Measurements from ENCODE around the gene MATR3.
A peak's percentile ranks its signal among the peaks of the same experiment; 100 is the strongest.
"Not testable (repeated sequence)": the region's sequence is repeated elsewhere in the genome, so short reads cannot be mapped to it uniquely, and the experiment has no call there.

Gene MATR3, protein sequence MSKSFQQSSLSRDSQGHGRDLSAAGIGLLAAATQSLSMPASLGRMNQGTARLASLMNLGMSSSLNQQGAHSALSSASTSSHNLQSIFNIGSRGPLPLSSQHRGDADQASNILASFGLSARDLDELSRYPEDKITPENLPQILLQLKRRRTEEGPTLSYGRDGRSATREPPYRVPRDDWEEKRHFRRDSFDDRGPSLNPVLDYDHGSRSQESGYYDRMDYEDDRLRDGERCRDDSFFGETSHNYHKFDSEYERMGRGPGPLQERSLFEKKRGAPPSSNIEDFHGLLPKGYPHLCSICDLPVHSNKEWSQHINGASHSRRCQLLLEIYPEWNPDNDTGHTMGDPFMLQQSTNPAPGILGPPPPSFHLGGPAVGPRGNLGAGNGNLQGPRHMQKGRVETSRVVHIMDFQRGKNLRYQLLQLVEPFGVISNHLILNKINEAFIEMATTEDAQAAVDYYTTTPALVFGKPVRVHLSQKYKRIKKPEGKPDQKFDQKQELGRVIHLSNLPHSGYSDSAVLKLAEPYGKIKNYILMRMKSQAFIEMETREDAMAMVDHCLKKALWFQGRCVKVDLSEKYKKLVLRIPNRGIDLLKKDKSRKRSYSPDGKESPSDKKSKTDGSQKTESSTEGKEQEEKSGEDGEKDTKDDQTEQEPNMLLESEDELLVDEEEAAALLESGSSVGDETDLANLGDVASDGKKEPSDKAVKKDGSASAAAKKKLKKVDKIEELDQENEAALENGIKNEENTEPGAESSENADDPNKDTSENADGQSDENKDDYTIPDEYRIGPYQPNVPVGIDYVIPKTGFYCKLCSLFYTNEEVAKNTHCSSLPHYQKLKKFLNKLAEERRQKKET

DNA sequence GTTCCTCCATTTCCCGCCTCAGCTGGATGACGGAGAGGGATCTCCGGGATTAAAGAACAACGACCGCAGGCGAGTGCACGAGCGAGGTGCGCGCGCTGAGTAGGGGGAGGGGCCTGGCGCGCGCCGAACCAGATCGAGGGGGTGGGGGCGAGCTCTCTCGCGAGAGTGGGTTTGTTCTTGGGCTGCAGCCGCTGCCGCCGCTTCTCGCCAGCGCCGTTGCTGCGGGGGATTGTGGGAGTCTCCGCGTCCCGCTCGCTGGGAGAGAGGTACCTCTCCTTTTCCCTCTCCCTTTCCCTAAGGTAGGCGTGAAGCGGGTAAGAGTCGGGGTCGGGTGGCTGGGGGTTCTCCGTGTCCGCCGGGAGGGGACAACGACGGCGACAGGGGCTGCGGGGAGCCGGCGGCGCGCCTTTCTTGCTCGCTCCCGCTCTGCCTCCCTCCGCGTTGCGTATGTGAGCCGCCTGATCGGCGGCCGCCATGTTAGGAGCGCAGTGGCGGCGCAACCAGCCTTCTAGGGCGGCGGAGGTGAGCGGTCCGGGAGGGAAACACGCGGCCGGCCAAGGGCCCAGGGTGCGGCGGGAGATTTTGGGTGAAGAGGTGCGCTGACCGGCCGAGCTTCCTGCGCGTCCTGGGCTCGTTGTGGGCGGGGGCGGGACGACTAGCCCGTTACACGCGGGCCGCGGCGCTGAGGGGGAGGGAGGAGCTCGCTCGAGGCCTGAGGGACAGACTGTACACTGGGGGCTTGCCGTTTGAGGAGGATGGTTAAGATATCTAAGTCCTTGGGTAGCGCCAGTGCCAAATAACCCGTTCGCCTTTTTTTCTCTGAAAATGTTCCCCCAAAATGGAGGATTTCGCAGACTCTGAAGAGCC is at the start of gene MATR3:
MATR3 (plus strand) TSS at position 234 of the 867 bp plus-strand sequence. CDS start 13,676 bp downstream, outside the sequence.
- DNase-seq (ENCODE audit: low spot score): peak; percentile 95

DNA sequence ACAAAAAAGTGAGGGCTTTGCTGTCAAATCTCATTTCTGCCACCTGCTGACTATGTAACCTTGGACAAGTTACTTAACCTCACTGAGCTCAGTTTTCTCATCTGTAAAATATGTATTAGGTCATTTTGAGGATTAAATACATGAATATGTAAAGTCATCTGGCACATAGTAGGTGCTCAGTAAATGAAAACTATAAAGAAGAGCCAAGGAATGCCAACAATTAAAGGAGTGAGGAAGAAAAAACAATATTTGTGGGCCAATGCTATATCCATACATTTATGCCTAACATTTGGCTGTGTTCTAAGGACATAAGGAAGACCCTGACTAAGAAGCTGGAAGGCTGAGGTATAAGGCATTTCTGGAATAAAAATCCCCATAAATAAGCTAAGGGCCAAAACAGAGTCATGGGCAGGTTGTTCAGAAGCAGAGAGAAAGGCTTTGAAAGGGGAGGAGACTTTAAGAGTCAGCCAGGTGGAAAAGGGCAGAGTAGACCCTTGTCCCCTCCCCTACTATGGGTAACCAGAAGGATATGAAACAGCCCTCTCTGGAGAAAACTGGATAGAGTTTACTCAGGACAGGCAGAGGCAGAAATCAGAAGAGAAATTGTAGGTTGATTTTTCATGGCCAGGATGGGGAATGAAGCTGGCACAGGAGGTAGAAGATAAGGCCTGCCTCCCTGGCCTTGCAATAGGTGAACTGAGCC is 47.8 kb upstream of the MATR3 start:
- DNase-seq (ENCODE audit: low spot score): no peak

DNA sequence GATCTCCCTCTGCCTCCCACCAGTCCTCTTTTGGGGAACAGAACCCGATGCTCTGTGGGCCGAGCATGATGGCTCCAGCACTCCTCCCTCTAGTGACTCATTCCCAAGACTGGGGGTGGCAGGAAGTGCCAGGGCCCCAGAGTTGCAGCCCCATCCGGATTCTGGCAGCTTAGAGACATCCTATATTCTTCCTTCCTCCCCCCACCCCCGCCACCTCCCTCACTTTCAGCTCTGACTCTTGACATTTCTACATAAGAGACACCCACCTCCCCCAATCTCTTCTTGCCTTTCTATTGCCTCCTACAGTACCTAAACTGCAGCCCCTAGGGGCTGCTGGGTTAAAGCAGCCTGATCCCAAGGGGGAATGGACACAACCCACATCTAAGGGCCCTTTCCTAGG is 47.1 kb upstream of the MATR3 start:
- DNase-seq (ENCODE audit: low spot score): peak; percentile 66

DNA sequence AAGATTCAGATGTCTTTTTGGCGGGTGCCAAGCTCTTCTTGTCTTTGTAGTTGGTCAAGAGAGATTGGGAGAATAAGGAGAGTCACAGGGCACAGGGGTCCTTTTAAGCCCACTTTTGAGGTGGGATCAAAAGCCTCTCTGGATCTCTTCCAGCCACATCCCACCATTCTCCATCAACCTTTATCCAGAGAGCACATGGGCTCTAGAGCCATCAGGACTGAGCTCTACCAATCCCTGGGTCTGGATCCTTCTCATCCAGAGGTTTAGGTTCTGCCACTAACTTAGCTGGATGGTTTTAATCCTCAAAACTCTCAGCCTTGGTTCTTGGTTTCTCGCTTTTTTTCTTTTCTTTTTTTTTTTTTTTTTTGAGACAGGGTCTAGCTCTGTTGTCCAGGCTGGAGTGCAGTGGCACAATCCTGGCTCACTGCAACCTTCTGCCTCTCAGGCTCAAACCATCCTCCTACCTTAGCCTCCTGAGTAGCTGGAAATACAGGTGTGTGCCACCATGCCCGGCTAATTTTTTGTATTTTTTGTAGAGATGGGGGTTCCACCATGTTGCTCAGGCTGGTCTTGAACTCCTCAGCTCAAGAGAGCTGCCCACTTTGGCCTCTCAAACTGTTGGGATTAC is 44.6 kb upstream of the MATR3 start:
- no peak for DNase-seq (ENCODE audit: low spot score)

DNA sequence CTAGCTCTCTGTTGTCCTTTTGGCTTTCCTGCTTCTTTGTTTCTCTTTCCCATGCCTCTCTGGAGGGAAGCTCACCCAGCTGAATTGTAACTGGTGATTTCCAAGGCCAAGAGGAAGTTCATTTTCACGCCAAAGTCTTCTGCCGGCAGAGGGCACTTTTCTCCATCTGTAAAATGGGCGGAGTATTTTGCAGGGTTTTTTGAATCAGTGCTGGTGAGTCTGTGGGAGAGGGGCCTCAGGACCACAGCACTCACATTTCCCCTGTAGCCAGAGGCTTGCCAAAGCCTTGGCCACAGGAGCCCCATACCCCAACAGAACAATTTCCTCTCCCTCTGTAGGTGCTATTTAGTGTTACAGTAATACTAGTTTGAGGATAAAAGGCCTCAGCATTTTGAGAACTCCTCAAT is 42.3 kb upstream of the MATR3 start:
- peak; percentile 60 for DNase-seq (ENCODE audit: low spot score)

DNA sequence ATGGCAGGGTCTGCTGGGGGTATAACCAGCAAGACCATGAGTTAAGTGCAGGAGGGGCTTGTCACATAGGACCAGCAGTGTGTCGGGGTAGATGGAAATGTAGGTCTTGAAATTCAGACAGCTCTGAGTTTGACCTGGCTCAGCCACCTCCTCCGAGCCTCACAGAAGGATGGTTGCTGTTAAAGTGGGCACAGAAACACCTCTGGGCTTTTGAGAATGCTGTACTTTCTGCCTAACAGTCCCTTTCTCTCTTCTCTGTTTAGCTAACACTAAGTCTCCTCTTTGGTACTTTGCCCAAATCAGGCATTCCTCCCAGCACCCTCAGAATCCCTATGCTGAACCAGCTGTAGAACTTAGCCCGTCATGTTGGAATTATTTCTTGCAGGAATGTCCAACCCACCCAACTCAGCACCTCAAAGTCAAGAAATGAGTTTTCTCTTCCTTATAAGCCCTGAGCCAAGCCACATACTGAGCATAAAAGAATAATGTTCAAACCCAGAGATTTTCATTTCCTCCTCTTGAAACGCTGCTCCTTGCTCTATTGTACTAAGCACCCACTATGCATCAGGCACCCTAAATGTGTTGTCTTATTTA is 41.7 kb upstream of the MATR3 start:
- DNase-seq (ENCODE audit: low spot score): no peak

DNA sequence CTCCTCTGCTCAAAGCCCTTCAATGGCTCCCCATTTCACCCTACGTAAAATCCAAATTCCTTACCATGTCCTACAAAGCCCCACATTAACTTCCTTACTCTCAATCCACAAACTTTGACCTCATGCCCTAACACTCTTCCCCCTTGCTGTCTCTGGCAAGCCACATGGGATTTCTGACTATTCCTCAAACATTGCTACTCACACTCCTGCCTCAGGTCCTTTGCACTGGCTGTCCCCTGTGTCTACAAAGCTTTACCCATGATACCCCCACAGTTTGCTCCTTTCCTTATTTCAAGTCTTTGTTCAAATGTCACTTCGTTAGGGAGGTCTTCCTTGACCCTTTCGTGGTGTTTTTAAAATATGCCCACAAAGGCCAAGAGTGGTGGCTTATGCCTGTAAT is 40.4 kb upstream of the MATR3 start:
- no peak for DNase-seq (ENCODE audit: low spot score)

DNA sequence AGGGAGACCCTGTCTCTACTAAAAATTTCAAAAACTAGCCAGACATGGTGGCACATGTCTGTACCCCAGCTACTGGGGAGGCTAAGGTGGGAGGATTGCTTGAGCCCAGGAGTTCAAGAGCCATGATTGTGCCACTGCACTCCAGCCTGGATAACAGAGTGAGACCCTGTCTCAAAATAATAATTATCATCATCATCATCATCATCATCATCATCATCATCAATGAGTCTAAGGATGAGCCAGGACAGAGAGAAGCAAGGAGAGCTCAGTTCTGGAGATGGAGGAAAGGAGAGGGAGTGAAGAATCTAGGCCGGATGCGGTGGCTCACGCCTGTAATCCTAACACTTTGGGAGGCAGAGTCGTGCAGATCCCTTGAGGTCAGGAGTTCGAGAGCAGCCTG is 36.7 kb upstream of the MATR3 start:
- DNase-seq (ENCODE audit: low spot score): no peak

DNA sequence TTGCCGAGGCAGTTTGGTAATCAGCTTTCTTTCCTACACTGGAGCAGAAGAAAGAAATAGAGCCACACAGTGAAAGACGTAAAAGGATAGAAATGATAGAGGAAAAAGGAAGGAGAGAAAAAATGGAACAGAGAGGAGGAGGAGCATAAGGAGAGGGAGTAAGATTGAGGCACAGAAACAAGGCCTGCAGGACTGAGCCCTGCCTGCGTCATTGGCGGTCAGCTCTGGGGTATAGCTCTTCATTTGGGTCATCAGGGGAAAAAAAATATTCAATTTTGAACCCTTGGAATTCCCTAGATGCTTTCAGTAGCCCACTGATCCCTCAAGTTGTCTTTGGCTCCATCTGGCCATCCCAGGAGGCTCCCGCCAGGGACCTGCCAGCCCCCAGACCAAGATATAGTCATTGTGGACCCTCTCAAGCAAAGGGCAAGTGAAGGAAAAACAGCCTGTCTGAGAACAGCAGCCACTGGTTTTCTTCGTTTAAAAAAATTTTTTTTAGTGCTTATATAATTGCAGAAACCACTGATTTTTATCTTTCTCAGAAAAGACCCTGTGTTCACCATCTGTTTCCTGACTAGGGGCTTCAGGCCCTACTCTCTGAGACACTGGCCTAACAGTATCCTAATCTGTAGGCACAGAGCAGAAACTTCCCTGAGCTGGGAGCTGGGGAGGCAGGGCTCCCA is 31.3 kb upstream of the MATR3 start:
- DNase-seq (ENCODE audit: low spot score): no peak

DNA sequence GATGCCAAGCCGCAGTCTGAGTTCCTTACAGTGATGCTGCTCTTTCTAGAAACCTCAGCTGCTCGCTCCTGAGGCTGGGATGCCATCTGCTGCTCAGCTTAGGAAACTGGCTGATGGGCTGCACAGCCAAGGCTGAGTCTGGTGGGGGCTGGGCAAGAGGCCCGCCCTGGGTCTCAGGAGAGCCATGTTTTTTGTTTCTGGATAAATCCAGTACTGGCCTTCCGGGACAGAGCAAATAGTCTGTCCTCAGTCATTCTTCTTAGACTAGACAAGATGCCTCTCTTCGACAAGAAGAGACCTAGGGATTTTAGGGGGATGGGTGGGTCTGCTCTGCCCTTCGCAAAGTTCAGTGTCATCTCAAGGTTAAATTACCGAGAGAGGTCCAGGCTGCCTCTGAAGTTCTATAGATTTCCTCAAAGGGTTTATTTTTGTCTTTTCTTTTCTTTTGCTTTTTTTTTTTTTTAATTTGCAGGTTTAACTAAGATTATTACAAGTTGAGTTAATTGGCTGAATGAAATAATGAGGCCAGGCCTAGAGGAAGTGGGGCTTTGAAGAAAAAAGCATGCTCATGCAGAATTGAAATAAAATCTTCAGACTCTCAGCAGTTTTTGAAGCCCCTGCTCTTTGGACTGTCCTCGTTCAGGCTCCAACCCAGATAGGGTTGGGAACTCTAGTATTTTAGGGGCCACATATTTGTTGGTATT is 30.6 kb upstream of the MATR3 start:
- DNase-seq (ENCODE audit: low spot score): peak; percentile 69

DNA sequence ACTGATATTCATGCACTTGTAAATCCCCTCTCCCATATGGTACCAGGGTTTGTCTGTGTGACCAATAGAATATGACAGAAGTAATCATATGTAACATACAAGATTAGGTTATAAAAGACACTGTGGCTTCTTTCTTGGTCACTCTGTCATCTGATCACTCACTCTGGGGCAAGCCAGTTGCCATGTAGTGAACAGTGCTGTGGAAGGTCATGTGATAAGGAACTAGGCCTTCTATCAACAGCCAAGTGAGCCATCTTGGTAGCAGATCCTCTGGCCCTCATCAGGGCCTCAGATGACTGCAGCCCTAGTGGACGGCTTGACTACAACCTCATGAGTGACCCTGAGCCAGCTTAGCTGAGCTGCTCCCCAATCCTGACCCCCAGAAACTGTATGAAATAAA is 30.0 kb upstream of the MATR3 start:
- no peak for DNase-seq (ENCODE audit: low spot score)

DNA sequence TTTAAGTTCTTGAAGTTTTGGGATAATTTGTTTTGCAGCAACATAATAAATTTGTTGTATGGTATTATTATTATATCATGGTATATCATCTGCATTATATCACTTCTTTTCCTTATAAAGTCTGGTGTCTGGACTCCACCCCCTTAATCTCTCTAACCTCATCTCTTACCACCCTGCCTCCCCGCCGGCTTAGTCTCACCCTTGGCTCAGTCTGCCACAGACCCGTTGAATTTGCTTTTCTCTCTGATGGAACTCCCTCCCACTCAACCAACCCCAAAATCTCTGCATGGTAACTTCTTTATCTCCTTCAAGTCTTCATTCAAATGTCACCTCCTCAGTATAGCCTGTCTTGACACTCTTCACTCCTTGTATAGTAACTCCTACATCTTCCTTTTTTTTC is 29.6 kb upstream of the MATR3 start:
- no peak for DNase-seq (ENCODE audit: low spot score)

DNA sequence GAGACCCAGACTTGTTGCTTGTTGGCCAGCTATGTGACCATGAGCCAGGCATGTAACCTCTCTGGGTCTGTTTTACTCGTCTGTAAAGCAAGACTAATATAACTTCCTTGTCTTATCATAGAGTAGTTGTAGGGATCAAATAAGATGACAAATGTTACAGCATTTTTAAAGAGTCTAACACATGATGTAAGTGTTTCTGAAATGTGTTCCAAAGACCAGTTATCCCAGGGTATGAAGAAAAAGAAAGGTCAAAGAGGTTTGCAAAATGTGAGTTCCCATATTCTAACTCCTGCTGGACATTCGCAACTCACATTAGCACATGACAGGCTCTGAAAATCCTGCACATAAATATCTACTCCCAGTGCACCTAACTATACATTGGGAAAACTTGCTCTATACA is 28.5 kb upstream of the MATR3 start:
- no peak for DNase-seq (ENCODE audit: low spot score)

DNA sequence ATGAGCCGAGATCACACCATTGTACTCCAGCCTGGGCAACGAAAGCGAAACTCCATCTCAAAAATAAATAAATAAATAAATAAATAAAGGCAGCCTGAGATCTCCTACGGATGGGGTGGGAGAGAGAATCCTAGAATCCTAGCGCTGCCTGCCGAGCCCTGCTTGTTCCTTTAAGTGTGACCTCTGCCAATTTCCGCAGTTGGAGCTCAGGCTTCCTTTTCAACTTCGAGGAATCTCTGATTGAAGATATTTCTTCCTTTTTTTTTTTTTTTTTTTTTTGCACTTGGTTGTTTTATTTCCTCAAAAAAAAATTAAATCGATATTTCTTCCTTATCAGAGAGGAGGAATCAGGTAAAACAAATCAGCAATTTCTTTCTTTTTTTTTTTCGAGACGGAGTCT is 27.3 kb upstream of the MATR3 start:
- no peak for DNase-seq (ENCODE audit: low spot score)

DNA sequence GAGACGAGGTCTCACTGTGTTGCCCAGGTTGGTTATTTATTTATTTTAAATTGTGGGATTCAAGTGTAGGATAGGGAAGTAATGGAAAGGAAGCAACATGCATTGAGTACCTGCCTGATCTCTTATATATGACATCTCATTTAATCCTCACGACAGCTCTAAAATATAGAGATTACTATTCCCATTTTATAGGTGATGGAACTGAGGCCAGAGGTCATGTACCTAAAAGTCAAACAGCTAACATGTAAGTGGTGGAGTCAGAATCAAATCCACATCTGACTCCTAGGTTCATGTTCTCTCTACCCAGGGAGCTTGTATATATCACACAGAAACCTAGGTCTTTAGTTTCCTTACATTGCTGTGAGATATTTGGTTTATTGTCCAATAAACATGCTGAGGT is 26.1 kb upstream of the MATR3 start:
- DNase-seq (ENCODE audit: low spot score): no peak

DNA sequence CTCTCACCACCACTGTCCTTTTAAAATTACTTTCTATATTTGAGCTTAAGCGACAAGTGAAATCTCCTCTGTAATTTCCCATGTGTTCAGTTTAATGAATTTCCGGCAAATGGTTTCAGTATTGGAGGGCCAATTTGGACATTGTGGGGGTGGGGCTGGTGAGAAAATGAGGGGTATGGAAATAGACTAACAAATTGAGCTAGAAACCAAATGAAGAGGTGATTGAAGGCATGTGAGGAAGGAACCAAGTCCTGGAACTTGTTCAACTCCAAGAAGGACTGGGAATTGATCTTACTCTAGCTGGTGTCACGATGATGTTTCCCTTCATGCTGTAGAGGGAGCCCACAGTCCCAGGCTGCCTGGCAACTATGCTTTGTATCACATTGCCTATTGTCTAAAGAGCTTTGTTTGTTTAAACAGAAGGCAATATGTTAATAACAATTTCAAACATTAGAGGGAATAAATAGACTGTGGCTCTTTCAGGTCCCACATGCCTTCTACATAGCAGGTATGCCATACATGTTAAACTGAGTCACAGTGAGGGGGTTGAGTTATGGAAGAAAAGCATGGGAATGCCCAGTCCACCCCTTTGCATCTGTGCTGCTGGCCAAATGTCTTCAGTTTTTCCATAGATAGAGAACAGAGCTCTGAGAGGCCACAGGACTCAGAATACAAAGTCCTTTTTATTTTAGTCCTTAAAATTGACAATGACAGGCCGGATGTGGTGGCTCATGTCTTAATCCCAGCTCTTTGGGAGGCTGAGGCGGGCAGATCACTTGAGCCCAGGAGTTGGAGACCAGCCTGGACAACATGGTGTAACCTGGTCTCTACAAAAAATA is 25.0 kb upstream of the MATR3 start:
- DNase-seq (ENCODE audit: low spot score): no peak

DNA sequence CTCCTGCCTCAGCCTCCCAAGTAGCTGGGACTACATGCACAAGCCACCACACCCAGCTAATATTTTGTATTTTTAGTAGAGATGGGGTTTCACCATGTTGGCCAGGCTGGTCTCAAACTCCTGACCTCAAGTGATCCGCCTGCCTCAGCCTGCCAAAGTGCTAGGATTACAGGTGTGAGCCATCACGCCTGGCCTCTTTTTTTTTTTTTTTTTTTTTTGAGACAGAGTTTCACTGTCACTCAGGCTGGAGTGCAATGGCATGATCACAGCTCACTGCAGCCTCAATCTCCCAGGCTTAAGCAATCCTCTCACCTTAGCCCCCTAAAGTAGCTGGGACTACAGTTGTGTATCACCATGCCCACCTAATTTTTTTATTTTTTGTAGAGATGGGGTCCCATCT is 22.8 kb upstream of the MATR3 start:
- DNase-seq (ENCODE audit: low spot score): not testable (repeated sequence)

DNA sequence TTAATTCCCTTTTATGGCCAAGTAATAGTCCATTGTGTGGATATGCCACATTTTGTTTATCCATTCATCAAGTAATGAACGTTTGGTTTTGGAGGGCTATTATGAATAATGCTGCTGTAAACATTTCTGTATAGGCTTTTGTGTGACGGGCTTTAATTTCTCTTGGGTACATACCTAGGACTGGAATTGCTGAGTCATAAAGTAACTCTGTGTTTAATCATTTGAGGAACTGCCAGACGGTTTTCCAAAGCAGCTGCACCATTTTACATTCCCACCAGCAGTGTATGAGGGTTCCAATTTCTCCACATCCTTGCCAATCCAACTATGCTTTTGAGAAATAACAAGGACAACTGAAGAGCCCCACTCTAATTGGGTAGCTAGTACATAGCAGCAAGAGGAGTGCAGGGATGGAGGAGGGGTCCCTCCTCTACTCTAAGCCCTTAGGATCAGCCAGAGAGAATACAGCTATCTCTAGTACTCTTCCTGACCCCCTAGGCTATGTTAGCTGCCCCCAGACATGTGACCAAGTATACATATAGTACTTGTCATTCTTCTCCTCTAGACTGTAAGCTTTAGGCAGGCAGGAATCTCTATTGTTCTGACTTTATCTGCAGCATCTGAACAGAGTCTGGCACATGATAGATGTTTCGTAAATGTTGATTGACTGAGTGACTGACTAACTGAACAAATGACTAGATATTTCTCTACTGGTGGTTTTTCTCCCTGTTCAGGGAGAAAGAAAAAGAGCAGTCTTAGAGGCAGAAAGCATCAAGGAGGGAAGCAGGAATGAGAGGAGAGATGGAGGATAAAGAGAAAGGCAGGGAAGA is 22.1 kb upstream of the MATR3 start:
- DNase-seq (ENCODE audit: low spot score): no peak
